Parathyroid adenoma (tissue), 2 donors: ENCODE data around the gene PISD.

Source experiments
- H2AFZ ChIP-seq: fragments of 300-600 bp; sonication (generic); one replicate; pipeline ENCODE4 v1.7.0; 2017; ENCODE audit warnings: antibody characterized with exemption, mild to moderate bottlenecking
- H3K27ac ChIP-seq: fragments of 300-600 bp; sonication (generic); one replicate; pipeline ENCODE4 v1.7.0; 2017
- H3K27me3 ChIP-seq: fragments of 300-600 bp; sonication (generic); one replicate; pipeline ENCODE4 v1.7.0; 2017; ENCODE audit warnings: low read length; ENCODE audit not compliant: control insufficient read depth, insufficient read depth
- H3K36me3 ChIP-seq: fragments of 300-600 bp; sonication (generic); one replicate; pipeline ENCODE4 v1.7.0; 2017; ENCODE audit warnings: low read length; ENCODE audit not compliant: control insufficient read depth, insufficient read depth
- H3K4me1 ChIP-seq: fragments of 300-600 bp; sonication (generic); one replicate; pipeline ENCODE4 v1.7.0; 2017; ENCODE audit warnings: control low read depth
- H3K4me2 ChIP-seq: fragments of 300-600 bp; sonication (generic); one replicate; pipeline ENCODE4 v1.7.0; 2017; ENCODE audit warnings: low read length
- H3K4me3 ChIP-seq: fragments of 300-600 bp; sonication (generic); one replicate; pipeline ENCODE4 v1.7.0; 2017; ENCODE audit warnings: low read depth, low read length
- H3K79me2 ChIP-seq: fragments of 300-600 bp; sonication (generic); one replicate; pipeline ENCODE4 v1.7.0; 2017; ENCODE audit warnings: control low read depth
- H3K9ac ChIP-seq: fragments of 300-600 bp; sonication (generic); one replicate; pipeline ENCODE4 v1.7.0; 2017; ENCODE audit warnings: mild to moderate bottlenecking
- H3K9me3 ChIP-seq: fragments of 300-600 bp; sonication (generic); one replicate; pipeline ENCODE4 v1.7.0; 2017; ENCODE audit warnings: low read length; ENCODE audit not compliant: control insufficient read depth
- TF ChIP-seq, protein P1 (sequence below): fragments of 300-600 bp; sonication (generic); IDR thresholded peaks from one replicate; pipeline ENCODE4 v1.7.0; 2017; ENCODE audit warnings: antibody characterized with exemption, mild to moderate bottlenecking
- donor health status: primary hyperparathyroidism.

PISD gene

DNA sequence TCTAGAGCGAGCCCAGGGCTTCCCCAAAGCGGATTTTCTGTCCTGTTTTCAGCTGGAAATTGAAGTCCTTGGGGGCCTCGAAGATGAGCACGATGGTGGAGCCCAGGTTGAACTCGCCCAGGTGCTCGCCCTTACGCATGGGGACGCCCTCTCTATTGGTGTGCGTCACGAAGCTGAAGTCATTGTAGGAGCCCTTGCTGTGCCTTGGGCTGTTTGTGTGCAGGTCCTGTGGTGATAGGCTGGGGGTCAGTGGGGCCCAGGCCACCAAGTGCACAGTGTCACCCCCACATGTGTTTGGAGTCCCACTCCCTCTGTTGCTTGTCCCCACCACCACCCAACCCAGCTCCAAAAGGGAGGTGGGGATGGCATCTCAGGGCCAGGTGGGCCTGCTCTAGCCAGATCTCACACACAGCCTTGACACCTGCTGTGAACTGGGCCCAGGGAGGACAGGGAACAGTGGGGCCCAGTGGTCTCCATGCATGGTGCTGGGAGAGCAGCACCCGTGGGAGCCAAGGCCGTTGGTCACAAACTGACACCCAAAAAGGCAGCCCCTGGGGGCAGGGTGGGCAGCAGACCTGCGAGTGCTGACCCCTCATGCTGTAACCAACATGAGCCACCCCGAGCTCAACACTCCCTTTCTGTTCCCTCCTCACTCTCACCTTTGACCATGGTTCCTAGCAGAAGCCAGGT is 42.3 kb downstream of the PISD start:
- Histone ChIP-seq H3K27me3 (no peaks in the 10 kb centered on the region), H3K27ac (no peak overlapping the region), H3K4me1 (no peaks in the 10 kb centered on the region), H3K9me3 (no peaks in the 10 kb centered on the region), H3K36me3 (no peaks in the 10 kb centered on the region), H3K9ac (no peak overlapping the region), H3K4me3 (no peak overlapping the region), H3K4me2 (no peak overlapping the region), H2AFZ (no peak overlapping the region), H3K79me2 (no peaks in the 10 kb centered on the region)
- TF ChIP-seq, protein P1, sequence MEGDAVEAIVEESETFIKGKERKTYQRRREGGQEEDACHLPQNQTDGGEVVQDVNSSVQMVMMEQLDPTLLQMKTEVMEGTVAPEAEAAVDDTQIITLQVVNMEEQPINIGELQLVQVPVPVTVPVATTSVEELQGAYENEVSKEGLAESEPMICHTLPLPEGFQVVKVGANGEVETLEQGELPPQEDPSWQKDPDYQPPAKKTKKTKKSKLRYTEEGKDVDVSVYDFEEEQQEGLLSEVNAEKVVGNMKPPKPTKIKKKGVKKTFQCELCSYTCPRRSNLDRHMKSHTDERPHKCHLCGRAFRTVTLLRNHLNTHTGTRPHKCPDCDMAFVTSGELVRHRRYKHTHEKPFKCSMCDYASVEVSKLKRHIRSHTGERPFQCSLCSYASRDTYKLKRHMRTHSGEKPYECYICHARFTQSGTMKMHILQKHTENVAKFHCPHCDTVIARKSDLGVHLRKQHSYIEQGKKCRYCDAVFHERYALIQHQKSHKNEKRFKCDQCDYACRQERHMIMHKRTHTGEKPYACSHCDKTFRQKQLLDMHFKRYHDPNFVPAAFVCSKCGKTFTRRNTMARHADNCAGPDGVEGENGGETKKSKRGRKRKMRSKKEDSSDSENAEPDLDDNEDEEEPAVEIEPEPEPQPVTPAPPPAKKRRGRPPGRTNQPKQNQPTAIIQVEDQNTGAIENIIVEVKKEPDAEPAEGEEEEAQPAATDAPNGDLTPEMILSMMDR, result no peak

- Histone ChIP-seq H3K4me1 (no peaks in the 10 kb centered on the region), H3K36me3 (no peaks in the 10 kb centered on the region), H3K79me2 (no peaks in the 10 kb centered on the region), H3K4me3 (no peak overlapping the region), H3K27me3 (no peaks in the 10 kb centered on the region), H3K9me3 (no peaks in the 10 kb centered on the region), H3K27ac (no peak overlapping the region), H3K9ac (no peak overlapping the region), H2AFZ (no peak overlapping the region), H3K4me2 (no peak overlapping the region)
- TF ChIP-seq, protein P1, result no peak
These were observed 43.4 kb downstream of the PISD start for GRCh38 chr22:31618471-31619176.

DNA sequence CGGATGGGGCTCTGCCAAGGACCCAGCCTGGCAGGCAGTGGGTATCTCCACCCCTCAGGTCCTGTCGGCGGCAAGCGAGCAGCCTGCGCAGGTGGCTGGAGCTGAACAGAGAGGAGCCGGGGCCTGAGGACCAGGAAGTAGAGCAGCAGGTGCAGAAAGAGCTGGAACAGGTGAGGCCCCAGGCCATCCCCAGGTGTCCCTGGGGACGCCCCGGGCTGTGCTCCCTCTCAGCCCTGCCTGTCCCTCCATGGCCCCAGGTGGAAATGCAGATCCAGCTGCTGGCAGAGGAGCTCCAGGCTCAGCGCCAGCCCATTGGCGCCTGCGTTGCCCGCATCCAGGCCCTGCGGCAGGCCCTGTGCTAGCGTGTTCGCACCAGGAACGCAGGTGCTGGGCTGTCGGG is 44.0 kb downstream of the PISD start:
- no peak overlapping the region for H3K4me2 ChIP-seq
- no peaks in the 10 kb centered on the region for H3K79me2 ChIP-seq
- no peaks in the 10 kb centered on the region for H3K36me3 ChIP-seq
- no peak overlapping the region for H3K27ac ChIP-seq
- no peaks in the 10 kb centered on the region for H3K9me3 ChIP-seq
- no peak overlapping the region for H3K9ac ChIP-seq
- H3K27me3 ChIP-seq, result no peaks in the 10 kb centered on the region
- TF ChIP-seq, protein P1, result no peak
- H2AFZ ChIP-seq, result no peak overlapping the region
- no peak overlapping the region for H3K4me3 ChIP-seq
- H3K4me1 ChIP-seq, result no peaks in the 10 kb centered on the region

- H3K4me3 ChIP-seq, result no peak overlapping the region
- no peaks in the 10 kb centered on the region for H3K4me1 ChIP-seq
- no peak overlapping the region for H3K27ac ChIP-seq
- no peak overlapping the region for H3K9ac ChIP-seq
- H3K9me3 ChIP-seq, result no peaks in the 10 kb centered on the region
- H3K79me2 ChIP-seq, result no peaks in the 10 kb centered on the region
- no peaks in the 10 kb centered on the region for H3K36me3 ChIP-seq
- H3K4me2 ChIP-seq, result no peak overlapping the region
- no peak overlapping the region for H2AFZ ChIP-seq
- TF ChIP-seq, protein P1, result no peak
- H3K27me3 ChIP-seq, result no peaks in the 10 kb centered on the region
These were observed 45.6 kb downstream of the PISD start for GRCh38 chr22:31616315-31616980.
